ENCODE results near the gene COL23A1.
A peak's percentile ranks its signal among the peaks of the same experiment; 100 is the strongest.

Gene COL23A1

GRCh38 chr5:178545941-178546674 is 44.1 kb downstream of the COL23A1 start:
- Histone ChIP-seq H3K18ac (ENCODE audit: low read length) (no peak overlapping the region), H2AK5ac (ENCODE audit: low read length) (no peak overlapping the region), H3K4me1 (ENCODE audit: control insufficient read depth, low read depth, low read length) (no peaks in the 10 kb centered on the region), H4K5ac (ENCODE audit: low read length) (no peak overlapping the region), H3K23ac (ENCODE audit: low read length) (no peak overlapping the region), H3K27me3 (ENCODE audit: insufficient read depth, low read length, poor library complexity) (no peaks in the 10 kb centered on the region), H2BK15ac (replicated peaks; ENCODE audit: low read depth) (no peak overlapping the region), H3K56ac (ENCODE audit: low read length) (peak overlapping the region; percentile 42), H3K79me1 (ENCODE audit: low read length) (peaks cover 3% of the 10 kb centered on the region), H4K8ac (ENCODE audit: low read depth, low read length) (no peak overlapping the region), H3K79me2 (ENCODE audit: control insufficient read depth, insufficient read depth, low read length) (no peaks in the 10 kb centered on the region), H2BK120ac (ENCODE audit: low read depth, low read length) (no peak overlapping the region), H3K4ac (ENCODE audit: low read depth, low read length) (no peak overlapping the region), H3K9ac (ENCODE audit: low read length) (no peak overlapping the region), H3K4me2 (ENCODE audit: low read length) (no peak overlapping the region), H2BK5ac (ENCODE audit: low read length) (no peak overlapping the region), H3K36me3 (ENCODE audit: control insufficient read depth, insufficient read depth, low read length) (no peaks in the 10 kb centered on the region), H3K27ac (ENCODE audit: low read depth, low read length) (no peak overlapping the region), H3K4me3 (ENCODE audit: low read length) (no peak overlapping the region)
- WGBS (ENCODE audit: extremely low coverage, insufficient coverage, low lambda C conversion rate) = no CpG with 5 or more reads among the region's 16 CpGs
- no peak for DNase-seq

- Histone ChIP-seq H3K4ac (ENCODE audit: low read depth, low read length) (no peak overlapping the region), H3K79me2 (ENCODE audit: control insufficient read depth, insufficient read depth, low read length) (no peaks in the 10 kb centered on the region), H3K18ac (ENCODE audit: low read length) (no peak overlapping the region), H3K27ac (ENCODE audit: low read depth, low read length) (no peak overlapping the region), H3K9ac (ENCODE audit: low read length) (no peak overlapping the region), H2AK5ac (ENCODE audit: low read length) (no peak overlapping the region), H3K4me3 (ENCODE audit: low read length) (no peak overlapping the region), H3K4me1 (ENCODE audit: control insufficient read depth, low read depth, low read length) (no peaks in the 10 kb centered on the region), H3K23ac (ENCODE audit: low read length) (peak overlapping the region; percentile 80), H3K4me2 (ENCODE audit: low read length) (no peak overlapping the region), H3K36me3 (ENCODE audit: control insufficient read depth, insufficient read depth, low read length) (no peaks in the 10 kb centered on the region), H3K27me3 (ENCODE audit: insufficient read depth, low read length, poor library complexity) (no peaks in the 10 kb centered on the region), H2BK5ac (ENCODE audit: low read length) (no peak overlapping the region), H2BK15ac (replicated peaks; ENCODE audit: low read depth) (no peak overlapping the region), H4K5ac (ENCODE audit: low read length) (no peak overlapping the region), H3K56ac (ENCODE audit: low read length) (peak overlapping the region; percentile 25), H3K79me1 (ENCODE audit: low read length) (peaks cover 3% of the 10 kb centered on the region), H2BK120ac (ENCODE audit: low read depth, low read length) (no peak overlapping the region), H4K8ac (ENCODE audit: low read depth, low read length) (no peak overlapping the region)
- no CpG with 5 or more reads among the region's 9 CpGs for WGBS (ENCODE audit: extremely low coverage, insufficient coverage, low lambda C conversion rate)
- no peak for DNase-seq
Measured at GRCh38 chr5:178545176-178545575, 45.0 kb downstream of the COL23A1 start.

- Histone ChIP-seq H3K79me1 (ENCODE audit: low read length) (peaks cover 3% of the 10 kb centered on the region), H2BK5ac (ENCODE audit: low read length) (no peak overlapping the region), H3K36me3 (ENCODE audit: control insufficient read depth, insufficient read depth, low read length) (no peaks in the 10 kb centered on the region), H3K9ac (ENCODE audit: low read length) (no peak overlapping the region), H2BK15ac (replicated peaks; ENCODE audit: low read depth) (no peak overlapping the region), H3K79me2 (ENCODE audit: control insufficient read depth, insufficient read depth, low read length) (no peaks in the 10 kb centered on the region), H3K4me2 (ENCODE audit: low read length) (no peak overlapping the region), H4K8ac (ENCODE audit: low read depth, low read length) (no peak overlapping the region), H3K18ac (ENCODE audit: low read length) (no peak overlapping the region), H3K4ac (ENCODE audit: low read depth, low read length) (no peak overlapping the region), H3K27ac (ENCODE audit: low read depth, low read length) (no peak overlapping the region), H2AK5ac (ENCODE audit: low read length) (no peak overlapping the region), H3K4me3 (ENCODE audit: low read length) (no peak overlapping the region), H3K56ac (ENCODE audit: low read length) (peak overlapping the region; percentile 11), H3K27me3 (ENCODE audit: insufficient read depth, low read length, poor library complexity) (no peaks in the 10 kb centered on the region), H4K5ac (ENCODE audit: low read length) (no peak overlapping the region), H2BK120ac (ENCODE audit: low read depth, low read length) (no peak overlapping the region), H3K4me1 (ENCODE audit: control insufficient read depth, low read depth, low read length) (no peaks in the 10 kb centered on the region), H3K23ac (ENCODE audit: low read length) (no peak overlapping the region)
- no CpG with 5 or more reads among the region's 22 CpGs for WGBS (ENCODE audit: extremely low coverage, insufficient coverage, low lambda C conversion rate)
- DNase-seq = no peak
Measured at GRCh38 chr5:178544166-178544834, 45.9 kb downstream of the COL23A1 start.

- Histone ChIP-seq H2BK15ac (replicated peaks; ENCODE audit: low read depth) (no peak overlapping the region), H3K36me3 (ENCODE audit: control insufficient read depth, insufficient read depth, low read length) (no peaks in the 10 kb centered on the region), H3K27ac (ENCODE audit: low read depth, low read length) (no peak overlapping the region), H3K4me2 (ENCODE audit: low read length) (no peak overlapping the region), H3K56ac (ENCODE audit: low read length) (no peak overlapping the region), H3K4me3 (ENCODE audit: low read length) (no peak overlapping the region), H3K4ac (ENCODE audit: low read depth, low read length) (no peak overlapping the region), H3K27me3 (ENCODE audit: insufficient read depth, low read length, poor library complexity) (no peaks in the 10 kb centered on the region), H2AK5ac (ENCODE audit: low read length) (no peak overlapping the region), H2BK120ac (ENCODE audit: low read depth, low read length) (no peak overlapping the region), H4K8ac (ENCODE audit: low read depth, low read length) (no peak overlapping the region), H2BK5ac (ENCODE audit: low read length) (no peak overlapping the region), H3K4me1 (ENCODE audit: control insufficient read depth, low read depth, low read length) (peaks cover 2% of the 10 kb centered on the region), H3K18ac (ENCODE audit: low read length) (no peak overlapping the region), H4K5ac (ENCODE audit: low read length) (no peak overlapping the region), H3K79me2 (ENCODE audit: control insufficient read depth, insufficient read depth, low read length) (no peaks in the 10 kb centered on the region), H3K23ac (ENCODE audit: low read length) (no peak overlapping the region), H3K9ac (ENCODE audit: low read length) (no peak overlapping the region), H3K79me1 (ENCODE audit: low read length) (peaks cover 3% of the 10 kb centered on the region)
- no peak for DNase-seq
- WGBS (ENCODE audit: extremely low coverage, insufficient coverage, low lambda C conversion rate) = no CpG with 5 or more reads among the region's 7 CpGs
Measured at GRCh38 chr5:178542455-178542854, 47.7 kb downstream of the COL23A1 start.

- Histone ChIP-seq H2BK120ac (ENCODE audit: low read depth, low read length) (no peak overlapping the region), H3K4ac (ENCODE audit: low read depth, low read length) (no peak overlapping the region), H2AK5ac (ENCODE audit: low read length) (no peak overlapping the region)
Measured at GRCh38 chr5:178540526-178540925, 49.7 kb downstream of the COL23A1 start.

More at GRCh38 chr5:178540526-178540925, 49.7 kb downstream of the COL23A1 start:
- H4K5ac ChIP-seq (ENCODE audit: low read length) = no peak overlapping the region
- H3K79me1 ChIP-seq (ENCODE audit: low read length) = peaks cover 1% of the 10 kb centered on the region
- H4K8ac ChIP-seq (ENCODE audit: low read depth, low read length) = no peak overlapping the region
- H3K27ac ChIP-seq (ENCODE audit: low read depth, low read length) = no peak overlapping the region
- no peak overlapping the region for H3K23ac ChIP-seq (ENCODE audit: low read length)
- H2BK5ac ChIP-seq (ENCODE audit: low read length) = no peak overlapping the region
- peaks cover 2% of the 10 kb centered on the region for H3K4me1 ChIP-seq (ENCODE audit: control insufficient read depth, low read depth, low read length)
- WGBS (ENCODE audit: extremely low coverage, insufficient coverage, low lambda C conversion rate) = no CpG with 5 or more reads among the region's 6 CpGs
- DNase-seq = no peak
- no peak overlapping the region for H2BK15ac ChIP-seq (replicated peaks; ENCODE audit: low read depth)
- no peaks in the 10 kb centered on the region for H3K79me2 ChIP-seq (ENCODE audit: control insufficient read depth, insufficient read depth, low read length)
- H3K18ac ChIP-seq (ENCODE audit: low read length) = no peak overlapping the region
- no peaks in the 10 kb centered on the region for H3K27me3 ChIP-seq (ENCODE audit: insufficient read depth, low read length, poor library complexity)
- H3K4me2 ChIP-seq (ENCODE audit: low read length) = no peak overlapping the region
- no peaks in the 10 kb centered on the region for H3K36me3 ChIP-seq (ENCODE audit: control insufficient read depth, insufficient read depth, low read length)
- H3K56ac ChIP-seq (ENCODE audit: low read length) = no peak overlapping the region
- no peak overlapping the region for H3K4me3 ChIP-seq (ENCODE audit: low read length)
- H3K9ac ChIP-seq (ENCODE audit: low read length) = no peak overlapping the region

Data from mesendoderm (in vitro differentiated cells).